ENCODE results near the gene AP2B1.

AP2B1 gene

GRCh38 chr17:35730400-35731005, 143.4 kb downstream of the AP2B1 start:
- Histone ChIP-seq H3K36me3 (ENCODE audit: control insufficient read depth in 5 of 5, insufficient read depth in 5 of 5, low read length in 5 of 5) (peaks cover 0 to 11% (median 2%) of the 10 kb centered on the region in 5 donors), H3K9me3 (ENCODE audit: control insufficient read depth in 5 of 5, low read length in 5 of 5) (no peaks in the 10 kb centered on the region), H3K27me3 (ENCODE audit: control insufficient read depth in 5 of 5, insufficient read depth in 4 of 5, low read length in 5 of 5) (no peaks in the 10 kb centered on the region), H3K4me1 (ENCODE audit: control insufficient read depth in 5 of 5, insufficient read depth in 5 of 5, low read length in 5 of 5) (peaks cover 11 to 42% (median 41%) of the 10 kb centered on the region in 5 donors), H3K4me3 (ENCODE audit: low read depth in 1 of 5, low read length in 5 of 5) (no peak overlapping the region), H3K9ac (ENCODE audit: low read length in 5 of 5) (peak overlapping the region in 1 of 5 donors; percentile 17), H3K27ac (ENCODE audit: low read depth, low read length) (no peak overlapping the region)

DNA sequence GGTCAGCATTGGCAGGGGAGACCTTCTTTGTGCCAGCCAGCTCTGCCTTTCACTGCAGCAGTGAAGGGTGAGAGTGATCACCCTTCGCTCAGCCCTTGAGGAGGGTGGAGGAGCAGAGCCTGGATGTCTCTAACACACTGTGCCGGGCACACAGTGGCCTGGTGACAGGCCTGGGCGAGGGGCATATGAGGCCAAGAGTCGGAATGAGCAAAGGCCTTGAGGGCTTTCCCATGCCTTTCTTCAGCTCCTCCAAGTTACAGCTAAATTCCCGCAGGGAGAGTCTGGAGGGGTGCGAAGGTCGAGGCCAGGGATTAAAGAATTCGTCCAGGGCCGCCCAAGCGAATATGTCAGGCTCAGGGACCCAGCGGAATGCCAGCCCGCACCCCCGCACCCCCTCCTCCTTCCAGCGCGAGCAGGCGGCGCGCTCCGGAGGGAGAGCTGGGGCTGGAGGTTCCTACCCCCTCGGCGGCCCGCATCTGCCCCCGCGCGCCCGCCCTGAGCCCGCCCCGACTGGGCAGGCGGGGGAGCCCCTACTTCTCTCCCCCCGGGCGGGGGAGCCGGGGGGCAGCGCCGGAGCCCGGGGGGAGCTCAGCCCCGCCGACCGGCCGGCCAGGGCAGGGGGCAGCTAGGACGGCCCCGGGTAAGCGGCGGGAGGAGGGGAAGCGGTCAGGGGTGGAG, 144.3 kb downstream of the AP2B1 start, which contains the start of gene RASL10B:
TSS of gene RASL10B (plus strand) at position 401 of the 678 bp plus-strand sequence. CDS start 3,546 bp downstream, outside the sequence.
- Histone ChIP-seq H3K9me3 (ENCODE audit: control insufficient read depth in 5 of 5, low read length in 5 of 5) (no peaks in the 10 kb centered on the region), H3K27ac (ENCODE audit: low read depth, low read length) (no peak within 1 kb of the TSS), H3K27me3 (ENCODE audit: control insufficient read depth in 5 of 5, insufficient read depth in 4 of 5, low read length in 5 of 5) (no peaks in the 10 kb centered on the region), H3K36me3 (ENCODE audit: control insufficient read depth in 5 of 5, insufficient read depth in 5 of 5, low read length in 5 of 5) (peaks cover 0 to 6% (median 0%) of the 10 kb centered on the region in 5 donors), H3K9ac (ENCODE audit: low read length in 5 of 5) (peak within 1 kb of the TSS in 4 of 5 donors; percentile 17 to 61 (median 35)), H3K4me3 (ENCODE audit: low read depth in 1 of 5, low read length in 5 of 5) (peak within 1 kb of the TSS; percentile 52 to 73 (median 54)), H3K4me1 (ENCODE audit: control insufficient read depth in 5 of 5, insufficient read depth in 5 of 5, low read length in 5 of 5) (peaks cover 11 to 33% (median 32%) of the 10 kb centered on the region in 5 donors)

DNA sequence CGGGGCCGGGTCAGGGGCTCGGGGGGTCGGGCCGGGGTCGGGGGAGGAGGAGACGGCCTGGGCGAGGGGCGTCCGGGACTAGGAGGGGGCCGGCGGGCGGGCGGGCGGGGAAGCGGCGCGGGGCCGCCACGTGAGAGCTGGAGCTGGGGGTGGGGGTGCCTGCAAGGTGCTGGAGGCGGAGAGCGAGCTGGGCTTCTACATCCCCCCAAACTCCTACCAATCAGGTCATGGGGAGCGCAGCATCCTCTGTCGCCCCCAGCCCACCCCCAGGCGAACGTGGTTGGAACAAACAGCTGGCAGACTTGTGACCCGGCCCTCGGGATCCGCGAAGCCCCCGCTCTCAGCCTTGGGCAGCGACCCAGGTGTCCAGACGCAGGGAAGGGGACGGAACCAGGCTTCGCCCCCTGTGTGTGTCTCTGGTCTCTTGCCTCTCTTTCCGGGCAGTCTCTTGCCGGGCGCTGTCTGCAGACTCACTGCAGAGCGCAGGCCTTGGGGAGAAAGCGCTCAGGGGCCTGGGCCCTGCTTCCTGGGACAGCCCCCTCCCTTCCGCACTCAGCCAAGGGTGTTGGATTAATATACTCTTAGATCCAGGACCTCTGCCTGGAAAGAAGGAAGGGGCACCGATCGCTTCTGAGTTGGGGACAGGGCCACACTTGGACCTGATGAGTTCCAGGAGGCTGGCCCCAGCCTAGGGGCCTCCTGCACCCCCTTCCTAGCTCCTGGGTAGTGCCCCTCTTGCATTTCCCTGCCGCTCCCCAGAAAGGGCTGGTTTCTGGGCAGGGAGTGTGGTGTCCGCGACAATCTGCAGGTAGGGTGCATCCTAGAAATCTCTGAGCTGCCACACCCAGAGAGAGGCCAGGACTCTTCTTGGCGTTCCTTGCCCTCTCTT, 145.0 kb downstream of the AP2B1 start:
- H3K27ac ChIP-seq (ENCODE audit: low read depth, low read length): no peak overlapping the region
- peaks cover 0 to 6% (median 0%) of the 10 kb centered on the region in 5 donors for H3K36me3 ChIP-seq (ENCODE audit: control insufficient read depth in 5 of 5, insufficient read depth in 5 of 5, low read length in 5 of 5)
- peak overlapping the region; percentile 18 to 73 (median 48) for H3K4me3 ChIP-seq (ENCODE audit: low read depth in 1 of 5, low read length in 5 of 5)
- peaks cover 7 to 26% (median 24%) of the 10 kb centered on the region in 5 donors for H3K4me1 ChIP-seq (ENCODE audit: control insufficient read depth in 5 of 5, insufficient read depth in 5 of 5, low read length in 5 of 5)
- H3K27me3 ChIP-seq (ENCODE audit: control insufficient read depth in 5 of 5, insufficient read depth in 4 of 5, low read length in 5 of 5): no peaks in the 10 kb centered on the region
- H3K9ac ChIP-seq (ENCODE audit: low read length in 5 of 5): peak overlapping the region in 4 of 5 donors; percentile 17 to 61 (median 35)
- no peaks in the 10 kb centered on the region for H3K9me3 ChIP-seq (ENCODE audit: control insufficient read depth in 5 of 5, low read length in 5 of 5)

DNA sequence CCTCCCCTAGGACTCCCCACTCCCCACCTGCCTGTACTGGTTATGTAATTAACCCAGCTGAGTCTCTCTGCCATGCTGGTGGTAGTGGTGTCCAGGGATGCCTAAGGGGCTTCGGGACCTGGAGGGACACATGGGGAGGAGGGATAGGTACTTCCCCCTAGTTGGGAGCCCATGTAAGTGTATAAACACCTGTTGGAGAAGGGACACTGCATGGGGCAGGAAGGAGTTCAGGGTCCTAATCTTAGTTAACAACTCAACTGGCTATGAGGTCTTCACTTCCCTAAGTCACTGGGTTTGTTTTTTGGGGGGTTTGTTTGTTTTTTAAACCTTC, 145.6 kb downstream of the AP2B1 start:
- Histone ChIP-seq H3K27ac (ENCODE audit: low read depth, low read length) (no peak overlapping the region), H3K4me1 (ENCODE audit: control insufficient read depth in 5 of 5, insufficient read depth in 5 of 5, low read length in 5 of 5) (peaks cover 7 to 20% (median 19%) of the 10 kb centered on the region in 5 donors), H3K27me3 (ENCODE audit: control insufficient read depth in 5 of 5, insufficient read depth in 4 of 5, low read length in 5 of 5) (no peaks in the 10 kb centered on the region), H3K4me3 (ENCODE audit: low read depth in 1 of 5, low read length in 5 of 5) (peak overlapping the region in 2 of 5 donors; percentile 18 to 73), H3K9ac (ENCODE audit: low read length in 5 of 5) (peak overlapping the region in 1 of 5 donors; percentile 40), H3K36me3 (ENCODE audit: control insufficient read depth in 5 of 5, insufficient read depth in 5 of 5, low read length in 5 of 5) (peaks cover 0 to 6% (median 0%) of the 10 kb centered on the region in 5 donors), H3K9me3 (ENCODE audit: control insufficient read depth in 5 of 5, low read length in 5 of 5) (no peaks in the 10 kb centered on the region)

DNA sequence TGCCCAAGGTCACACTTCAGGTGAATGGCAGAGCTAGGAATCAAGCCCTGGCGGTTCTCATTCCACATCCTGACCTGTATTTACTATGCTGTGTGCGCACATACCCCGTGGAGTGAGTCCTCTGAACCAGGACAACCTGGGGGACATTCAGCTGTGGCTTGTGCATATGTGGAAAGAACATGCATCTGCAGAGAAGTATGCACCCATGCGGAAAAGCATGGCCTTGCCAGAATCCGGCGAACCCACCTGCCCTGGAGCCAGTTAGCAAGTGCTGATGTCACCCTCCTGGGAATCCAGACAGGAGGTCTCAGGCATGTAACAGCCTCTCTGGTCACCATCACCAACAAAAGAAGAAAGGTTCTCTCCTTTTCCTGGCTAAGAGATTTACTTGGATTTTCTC, 146.2 kb downstream of the AP2B1 start:
- peaks cover 7 to 20% (median 17%) of the 10 kb centered on the region in 5 donors for H3K4me1 ChIP-seq (ENCODE audit: control insufficient read depth in 5 of 5, insufficient read depth in 5 of 5, low read length in 5 of 5)
- H3K27ac ChIP-seq (ENCODE audit: low read depth, low read length): no peak overlapping the region
- H3K27me3 ChIP-seq (ENCODE audit: control insufficient read depth in 5 of 5, insufficient read depth in 4 of 5, low read length in 5 of 5): no peaks in the 10 kb centered on the region
- no peaks in the 10 kb centered on the region for H3K9me3 ChIP-seq (ENCODE audit: control insufficient read depth in 5 of 5, low read length in 5 of 5)
- no peak overlapping the region for H3K9ac ChIP-seq (ENCODE audit: low read length in 5 of 5)
- H3K36me3 ChIP-seq (ENCODE audit: control insufficient read depth in 5 of 5, insufficient read depth in 5 of 5, low read length in 5 of 5): peaks cover 0 to 4% (median 0%) of the 10 kb centered on the region in 5 donors
- no peak overlapping the region for H3K4me3 ChIP-seq (ENCODE audit: low read depth in 1 of 5, low read length in 5 of 5)

GRCh38 chr17:35734396-35734795, 147.3 kb downstream of the AP2B1 start:
- no peaks in the 10 kb centered on the region for H3K27me3 ChIP-seq (ENCODE audit: control insufficient read depth in 5 of 5, insufficient read depth in 4 of 5, low read length in 5 of 5)
- peaks cover 7 to 20% (median 17%) of the 10 kb centered on the region in 5 donors for H3K4me1 ChIP-seq (ENCODE audit: control insufficient read depth in 5 of 5, insufficient read depth in 5 of 5, low read length in 5 of 5)
- no peak overlapping the region for H3K27ac ChIP-seq (ENCODE audit: low read depth, low read length)
- H3K9me3 ChIP-seq (ENCODE audit: control insufficient read depth in 5 of 5, low read length in 5 of 5): no peaks in the 10 kb centered on the region
- H3K36me3 ChIP-seq (ENCODE audit: control insufficient read depth in 5 of 5, insufficient read depth in 5 of 5, low read length in 5 of 5): no peaks in the 10 kb centered on the region
- H3K9ac ChIP-seq (ENCODE audit: low read length in 5 of 5): no peak overlapping the region
- no peak overlapping the region for H3K4me3 ChIP-seq (ENCODE audit: low read depth in 1 of 5, low read length in 5 of 5)

GRCh38 chr17:35735036-35735805, 148.1 kb downstream of the AP2B1 start:
- H3K27ac ChIP-seq (ENCODE audit: low read depth, low read length): no peak overlapping the region
- H3K9me3 ChIP-seq (ENCODE audit: control insufficient read depth in 5 of 5, low read length in 5 of 5): no peaks in the 10 kb centered on the region
- H3K4me1 ChIP-seq (ENCODE audit: control insufficient read depth in 5 of 5, insufficient read depth in 5 of 5, low read length in 5 of 5): peaks cover 7 to 18% (median 17%) of the 10 kb centered on the region in 5 donors
- no peaks in the 10 kb centered on the region for H3K36me3 ChIP-seq (ENCODE audit: control insufficient read depth in 5 of 5, insufficient read depth in 5 of 5, low read length in 5 of 5)
- no peak overlapping the region for H3K9ac ChIP-seq (ENCODE audit: low read length in 5 of 5)
- peaks cover 0 to 3% (median 1%) of the 10 kb centered on the region in 5 donors for H3K27me3 ChIP-seq (ENCODE audit: control insufficient read depth in 5 of 5, insufficient read depth in 4 of 5, low read length in 5 of 5)
- no peak overlapping the region for H3K4me3 ChIP-seq (ENCODE audit: low read depth in 1 of 5, low read length in 5 of 5)

GRCh38 chr17:35736236-35736635, 149.1 kb downstream of the AP2B1 start:
- Histone ChIP-seq H3K9me3 (ENCODE audit: control insufficient read depth in 5 of 5, low read length in 5 of 5) (no peaks in the 10 kb centered on the region), H3K27ac (ENCODE audit: low read depth, low read length) (no peak overlapping the region), H3K36me3 (ENCODE audit: control insufficient read depth in 5 of 5, insufficient read depth in 5 of 5, low read length in 5 of 5) (no peaks in the 10 kb centered on the region), H3K4me3 (ENCODE audit: low read depth in 1 of 5, low read length in 5 of 5) (no peak overlapping the region), H3K27me3 (ENCODE audit: control insufficient read depth in 5 of 5, insufficient read depth in 4 of 5, low read length in 5 of 5) (peaks cover 4 to 11% (median 10%) of the 10 kb centered on the region in 5 donors), H3K9ac (ENCODE audit: low read length in 5 of 5) (no peak overlapping the region), H3K4me1 (ENCODE audit: control insufficient read depth in 5 of 5, insufficient read depth in 5 of 5, low read length in 5 of 5) (peaks cover under 1 to 17% (median 13%) of the 10 kb centered on the region in 5 donors)

DNA sequence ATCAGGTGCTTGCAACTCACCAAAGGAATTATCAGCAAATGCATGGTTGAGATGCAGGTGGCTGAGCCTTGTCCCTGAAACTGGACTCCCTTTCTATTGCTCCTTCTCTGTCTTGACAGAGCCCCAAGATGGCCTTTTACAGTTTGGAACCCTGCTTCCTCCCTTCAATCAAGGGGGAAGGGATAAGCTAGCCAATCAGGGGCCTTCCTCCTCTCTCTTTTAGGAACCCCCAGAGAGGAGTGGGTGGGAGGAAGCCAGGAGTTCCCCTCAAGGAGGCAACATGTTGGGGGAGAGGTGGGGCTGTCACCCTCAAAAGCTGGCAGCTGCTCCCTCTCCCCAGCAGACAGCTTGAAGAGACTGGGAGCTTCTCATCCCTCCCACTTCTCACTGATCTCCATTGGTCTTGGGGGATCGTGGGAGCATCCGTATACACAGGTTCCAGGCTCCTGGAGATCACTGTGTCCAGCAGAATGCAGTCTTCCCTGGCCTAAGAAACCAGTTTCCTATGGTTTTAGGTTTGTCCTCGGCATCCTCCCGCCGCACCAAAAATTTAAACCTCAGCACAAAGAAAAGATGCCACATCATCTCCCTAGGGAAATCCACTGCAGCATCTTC, 151.5 kb downstream of the AP2B1 start:
- no peak overlapping the region for H3K9ac ChIP-seq (ENCODE audit: low read length in 5 of 5)
- no peak overlapping the region for H3K27ac ChIP-seq (ENCODE audit: low read depth, low read length)
- H3K4me1 ChIP-seq (ENCODE audit: control insufficient read depth in 5 of 5, insufficient read depth in 5 of 5, low read length in 5 of 5): peaks cover 0 to 12% (median 9%) of the 10 kb centered on the region in 5 donors
- H3K9me3 ChIP-seq (ENCODE audit: control insufficient read depth in 5 of 5, low read length in 5 of 5): no peaks in the 10 kb centered on the region
- no peak overlapping the region for H3K4me3 ChIP-seq (ENCODE audit: low read depth in 1 of 5, low read length in 5 of 5)
- H3K27me3 ChIP-seq (ENCODE audit: control insufficient read depth in 5 of 5, insufficient read depth in 4 of 5, low read length in 5 of 5): peaks cover 4 to 33% (median 23%) of the 10 kb centered on the region in 5 donors
- no peaks in the 10 kb centered on the region for H3K36me3 ChIP-seq (ENCODE audit: control insufficient read depth in 5 of 5, insufficient read depth in 5 of 5, low read length in 5 of 5)

Measured in subcutaneous abdominal adipose tissue (tissue), 5 donors.